Lower leg skin (tissue), 4 donors: ENCODE results near the gene TRIM58. TPM values are rescaled to one million over a fixed set of nuclear protein-coding genes. Genes with fewer than 3 reads are reported as not detected.

Experiments used
- DNase-seq, 2 donors: peaks; one replicate each; pipeline ENCODE4 v3.0.0-alpha.2; 2019; ENCODE audit warnings: low spot score in 2 of 2
- H3K4me3 ChIP-seq: fragments of 200-600 bp; sonication (generic); 2 replicates; pipeline ENCODE4 v1.5.1; 2017; ENCODE audit warnings: mild to moderate bottlenecking, low read depth; ENCODE audit not compliant: poor library complexity, severe bottlenecking
- CTCF ChIP-seq, 3 donors: fragments of 450-650 bp; IDR thresholded peaks; one replicate each; pipeline ENCODE4 v1.5.1; 2016; ENCODE audit warnings: antibody characterized with exemption in 3 of 3, mild to moderate bottlenecking in 3 of 3, moderate library complexity in 2 of 3
- POLR2A ChIP-seq, 2 donors: fragments of 450-650 bp; IDR thresholded peaks; one replicate each; pipeline ENCODE4 v1.6.1; 2016 to 2017; ENCODE audit warnings: antibody characterized with exemption in 2 of 2, mild to moderate bottlenecking in 1 of 2, moderate library complexity in 1 of 2
- WGBS, 2 donors: methylation state at CpG; one replicate each; pipeline ENCODE4 v1.1.5; 2018; 5-methylcytosine and 5-hydroxymethylcytosine counted together
- intact Hi-C: fragments of 100-400 bp; cut with DNase I; formaldehyde crosslinking; loops from one replicate; pipeline ENCODE4 v1.15.0; 2023; ENCODE audit warnings: low total_unique reads
- total RNA-seq, 4 donors: library from RNA; depleted of rRNA; stranded (reverse); fragments of >200 nt; gene quantifications; one replicate each; pipeline ENCODE4 v1.1.0, GENCODE V29; 2016

Gene TRIM58
- total RNA-seq, 4 donors from 2014 or later = 0.29 to 8.6 (median 2.0) TPM

GRCh38 chr1:247862756-247863155 lies 5.8 kb downstream of the TRIM58 start:
- 66 to 78% methylated on average over 4 of the region's 4 CpGs for WGBS, 2 donors
- DNase-seq = no peak
- H3K4me3 ChIP-seq = no peak overlapping the region
- TF ChIP-seq CTCF (IDR thresholded peaks at IDR 0.05) (no peak), POLR2A (IDR thresholded peaks at IDR 0.05) (no peak)
- intact Hi-C loops = no loop called here

- no peak for DNase-seq
- intact Hi-C loops = no loop called here
- 85 to 91% methylated on average over 17 of the region's 17 CpGs for whole genome bisulfite sequencing, 2 donors
- TF ChIP-seq POLR2A (IDR thresholded peaks at IDR 0.05) = no peak
- TF ChIP-seq CTCF (IDR thresholded peaks at IDR 0.05) = no peak
- no peak overlapping the region for H3K4me3 ChIP-seq
Observed at GRCh38 chr1:247864644-247865043, 7.7 kb downstream of the TRIM58 start.

GRCh38 chr1:247865416-247865815 lies 8.4 kb downstream of the TRIM58 start:
- 70% methylated on average over 6 of the region's 6 CpGs for WGBS, 2 donors
- no peak for DNase-seq
- TF ChIP-seq CTCF (IDR thresholded peaks at IDR 0.05) (no peak), POLR2A (IDR thresholded peaks at IDR 0.05) (no peak)
- H3K4me3 ChIP-seq = no peak overlapping the region
- intact Hi-C loops = no loop called here

GRCh38 chr1:247883346-247883745 lies 26.4 kb downstream of the TRIM58 start:
- no peak for DNase-seq
- TF ChIP-seq POLR2A (IDR thresholded peaks at IDR 0.05) (no peak), CTCF (IDR thresholded peaks at IDR 0.05) (no peak)
- intact Hi-C loops = no loop called here
- WGBS, 2 donors = 84 to 86% methylated on average over 9 of the region's 9 CpGs
- no peak overlapping the region for H3K4me3 ChIP-seq

GRCh38 chr1:247884797-247885413 lies 27.9 kb downstream of the TRIM58 start:
- no peak for DNase-seq
- H3K4me3 ChIP-seq = no peak overlapping the region
- intact Hi-C loops = no loop called here
- TF ChIP-seq CTCF (IDR thresholded peaks at IDR 0.05) (no peak), POLR2A (IDR thresholded peaks at IDR 0.05) (no peak)
- 87 to 89% methylated on average over 10 of the region's 10 CpGs for WGBS, 2 donors

- intact Hi-C loops = no loop called here
- H3K4me3 ChIP-seq = no peak within 1 kb of the TSS
- WGBS, 2 donors = 47 to 50% methylated on average over 2 of the region's 2 CpGs
- DNase-seq = no peak
- TF ChIP-seq POLR2A (IDR thresholded peaks at IDR 0.05) (no peak), CTCF (IDR thresholded peaks at IDR 0.05) (no peak)
Observed at GRCh38 chr1:247895163-247895637, 38.2 kb downstream of the TRIM58 start, which contains the start of gene OR2W3. TSS of gene OR2W3 (plus strand) at chr1:247895587. CDS start at chr1:247895587, 0 bp downstream.
